Mesothelial cell of epicardium (in vitro differentiated cells): ENCODE data around the gene TCF20. TPM values are rescaled to one million over a fixed set of nuclear protein-coding genes. Genes with fewer than 3 reads are reported as not detected.

ENCODE experiments used
- DNase-seq, 2 experiments: peaks; one replicate each; pipeline ENCODE4 v3.0.0; 2021; ENCODE audit warnings: low spot score in 2 of 2; ENCODE audit not compliant: unreplicated experiment in 2 of 2
- H3K27ac Mint-ChIP-seq: 2 replicates; pipeline ENCODE4 v1.8.0; 2021; ENCODE audit warnings: mixed read lengths
- H3K27me3 Mint-ChIP-seq: 2 replicates; pipeline ENCODE4 v1.8.0; 2021; ENCODE audit warnings: low read depth, mixed read lengths
- H3K36me3 Mint-ChIP-seq: 2 replicates; pipeline ENCODE4 v1.8.0; 2021; ENCODE audit warnings: mixed read lengths
- H3K4me1 Mint-ChIP-seq: 2 replicates; pipeline ENCODE4 v1.8.0; 2021; ENCODE audit warnings: mixed read lengths
- H3K4me3 Mint-ChIP-seq: 2 replicates; pipeline ENCODE4 v1.8.0; 2021; ENCODE audit warnings: mild to moderate bottlenecking, moderate library complexity, mixed read lengths
- H3K9me3 Mint-ChIP-seq: 2 replicates; pipeline ENCODE4 v1.8.0; 2021; ENCODE audit warnings: mixed read lengths
- total RNA-seq: library from RNA; stranded (reverse); gene quantifications from 3 replicates; pipeline ENCODE4 v1.2.1, GENCODE V29; 2021
- TF ChIP-seq, protein P1 (sequence below): fragments of 200-600 bp; sonication (generic); IDR thresholded peaks from one replicate; pipeline ENCODE4 v1.5.0; 2021; ENCODE audit warnings: antibody characterized with exemption; ENCODE audit not compliant: unreplicated experiment

TCF20 gene
- total RNA-seq, 1 donor from 2014 or later, result 82.2 TPM

DNA sequence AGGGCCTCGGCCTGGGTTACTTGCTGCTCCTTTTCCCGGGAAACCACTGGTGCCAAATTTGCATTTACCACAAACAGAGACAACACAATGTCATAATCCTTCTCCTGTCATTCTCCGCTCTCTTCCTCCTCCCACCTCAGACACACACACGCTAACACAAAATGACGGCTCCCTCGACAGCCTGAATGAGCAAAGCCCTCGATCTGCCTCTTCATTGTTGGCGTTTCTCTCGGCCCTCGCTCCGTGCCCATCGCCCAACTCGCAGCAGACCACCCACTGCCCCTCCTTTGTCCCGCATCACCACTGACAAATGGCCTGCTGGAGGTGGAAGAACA, 12.5 kb upstream of the TCF20 start:
- Mint-ChIP-seq H3K4me1 (peaks cover 14% of the 10 kb centered on the region), H3K4me3 (peak overlapping the region; percentile 57), H3K9me3 (no peaks in the 10 kb centered on the region), H3K27ac (peak overlapping the region; percentile 4), H3K27me3 (peaks cover 36% of the 10 kb centered on the region), H3K36me3 (no peaks in the 10 kb centered on the region)
- DNase-seq, result no peak
- TF ChIP-seq, protein P1, sequence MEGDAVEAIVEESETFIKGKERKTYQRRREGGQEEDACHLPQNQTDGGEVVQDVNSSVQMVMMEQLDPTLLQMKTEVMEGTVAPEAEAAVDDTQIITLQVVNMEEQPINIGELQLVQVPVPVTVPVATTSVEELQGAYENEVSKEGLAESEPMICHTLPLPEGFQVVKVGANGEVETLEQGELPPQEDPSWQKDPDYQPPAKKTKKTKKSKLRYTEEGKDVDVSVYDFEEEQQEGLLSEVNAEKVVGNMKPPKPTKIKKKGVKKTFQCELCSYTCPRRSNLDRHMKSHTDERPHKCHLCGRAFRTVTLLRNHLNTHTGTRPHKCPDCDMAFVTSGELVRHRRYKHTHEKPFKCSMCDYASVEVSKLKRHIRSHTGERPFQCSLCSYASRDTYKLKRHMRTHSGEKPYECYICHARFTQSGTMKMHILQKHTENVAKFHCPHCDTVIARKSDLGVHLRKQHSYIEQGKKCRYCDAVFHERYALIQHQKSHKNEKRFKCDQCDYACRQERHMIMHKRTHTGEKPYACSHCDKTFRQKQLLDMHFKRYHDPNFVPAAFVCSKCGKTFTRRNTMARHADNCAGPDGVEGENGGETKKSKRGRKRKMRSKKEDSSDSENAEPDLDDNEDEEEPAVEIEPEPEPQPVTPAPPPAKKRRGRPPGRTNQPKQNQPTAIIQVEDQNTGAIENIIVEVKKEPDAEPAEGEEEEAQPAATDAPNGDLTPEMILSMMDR, result no peak

GRCh38 chr22:42282252-42282942, 11.9 kb upstream of the TCF20 start:
- DNase-seq, result no peak
- H3K4me3 Mint-ChIP-seq, result peak overlapping the region; percentile 57
- no peaks in the 10 kb centered on the region for H3K9me3 Mint-ChIP-seq
- H3K27ac Mint-ChIP-seq, result no peak overlapping the region
- H3K27me3 Mint-ChIP-seq, result peaks cover 36% of the 10 kb centered on the region
- TF ChIP-seq, protein P1, result no peak
- H3K4me1 Mint-ChIP-seq, result peaks cover 14% of the 10 kb centered on the region
- H3K36me3 Mint-ChIP-seq, result no peaks in the 10 kb centered on the region

- Mint-ChIP-seq H3K27ac (no peak overlapping the region), H3K4me1 (peaks cover 14% of the 10 kb centered on the region), H3K36me3 (no peaks in the 10 kb centered on the region), H3K9me3 (no peaks in the 10 kb centered on the region), H3K4me3 (peak overlapping the region; percentile 30), H3K27me3 (peaks cover 36% of the 10 kb centered on the region)
- TF ChIP-seq, protein P1, result no peak
- no peak for DNase-seq
These were observed 11.3 kb upstream of the TCF20 start for GRCh38 chr22:42281706-42282251.

DNA sequence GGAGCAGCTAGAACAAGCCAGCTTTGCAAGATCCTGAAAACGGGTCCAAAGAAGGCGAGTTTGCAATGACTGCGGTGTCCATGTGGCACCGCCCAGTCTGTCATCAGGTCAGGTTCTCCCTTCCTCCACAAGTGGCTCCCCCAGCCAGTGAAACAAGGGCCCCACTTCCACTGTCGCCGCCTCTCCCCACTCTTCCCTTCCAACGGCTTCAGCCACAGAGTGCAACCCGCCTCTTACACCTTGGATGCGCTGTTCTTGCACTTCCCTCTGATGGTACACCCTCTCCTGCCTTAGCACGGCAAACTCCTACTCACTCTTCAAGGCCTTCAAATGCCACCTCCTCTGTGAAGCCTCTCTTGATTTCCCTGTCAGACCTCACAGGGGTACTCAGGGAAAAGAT, 10.8 kb upstream of the TCF20 start:
- H3K9me3 Mint-ChIP-seq, result no peaks in the 10 kb centered on the region
- TF ChIP-seq, protein P1, result no peak
- H3K27ac Mint-ChIP-seq, result no peak overlapping the region
- no peaks in the 10 kb centered on the region for H3K36me3 Mint-ChIP-seq
- no peak overlapping the region for H3K4me3 Mint-ChIP-seq
- peaks cover 31% of the 10 kb centered on the region for H3K27me3 Mint-ChIP-seq
- H3K4me1 Mint-ChIP-seq, result peaks cover 14% of the 10 kb centered on the region
- no peak for DNase-seq

DNA sequence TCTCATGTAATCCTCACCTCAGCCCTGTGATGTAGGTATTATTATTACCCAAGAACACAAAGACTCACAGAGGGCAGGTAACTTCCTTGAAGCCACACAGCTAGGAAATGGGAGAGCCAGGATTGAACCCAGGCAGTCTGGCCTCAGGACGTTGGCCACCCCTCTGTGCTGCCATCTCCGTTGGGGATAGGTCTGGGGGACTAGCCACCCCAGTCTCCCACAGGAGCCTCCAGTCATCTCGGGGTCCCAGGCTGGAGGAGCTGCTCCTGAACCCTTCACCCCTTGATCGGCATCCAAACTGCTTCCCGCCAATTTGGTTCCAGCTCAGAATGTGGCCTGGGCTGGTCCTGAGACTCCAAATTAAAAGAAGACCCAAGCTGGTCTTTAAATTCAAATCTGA, 10.4 kb upstream of the TCF20 start:
- H3K36me3 Mint-ChIP-seq, result no peaks in the 10 kb centered on the region
- peaks cover 14% of the 10 kb centered on the region for H3K4me1 Mint-ChIP-seq
- H3K27me3 Mint-ChIP-seq, result peaks cover 27% of the 10 kb centered on the region

More for the DNA sequence above, 10.4 kb upstream of the TCF20 start:
- no peaks in the 10 kb centered on the region for H3K9me3 Mint-ChIP-seq
- H3K27ac Mint-ChIP-seq, result no peak overlapping the region
- H3K4me3 Mint-ChIP-seq, result no peak overlapping the region
- TF ChIP-seq, protein P1, result no peak
- no peak for DNase-seq
